Measurements from ENCODE around the gene CBY2. TPM values are rescaled to one million over a fixed set of nuclear protein-coding genes. Genes with fewer than 3 reads are reported as not detected.
A peak's percentile ranks its signal among the peaks of the same experiment; 100 is the strongest.

CBY2 gene
- total and polyA plus RNA-seq, 8 donors: not detected

- H3K27ac ChIP-seq: no peak overlapping the region
- H3K4me3 ChIP-seq: no peak overlapping the region
- no peaks in the 10 kb centered on the region for H3K36me3 ChIP-seq
- no peak for DNase-seq
- no peaks in the 10 kb centered on the region for H3K27me3 ChIP-seq
- TF ChIP-seq CTCF (IDR thresholded peaks at IDR 0.05): no peak
- TF ChIP-seq POLR2A (IDR thresholded peaks at IDR 0.05): no peak
- TF ChIP-seq EP300 (IDR thresholded peaks at IDR 0.05): no peak
- no peak for TF ChIP-seq POLR2AphosphoS5 (IDR thresholded peaks at IDR 0.05)
- intact Hi-C loops (cut with DNase I; ENCODE audit: low total_unique reads): no loop called here
- no peaks in the 10 kb centered on the region for H3K9me3 ChIP-seq
- H3K4me1 ChIP-seq: no peaks in the 10 kb centered on the region
- 48 to 67% (median 55%) methylated on average over 2 of the region's 2 CpGs for WGBS, 5 donors
These were observed 21.7 kb downstream of the CBY2 start for GRCh38 chr13:45723798-45724197.

GRCh38 chr13:45728759-45729158, 26.6 kb downstream of the CBY2 start:
- H3K36me3 ChIP-seq: no peaks in the 10 kb centered on the region
- H3K4me3 ChIP-seq: no peak overlapping the region
- TF ChIP-seq POLR2A (IDR thresholded peaks at IDR 0.05): no peak
- TF ChIP-seq POLR2AphosphoS5 (IDR thresholded peaks at IDR 0.05): no peak
- no peak for TF ChIP-seq EP300 (IDR thresholded peaks at IDR 0.05)
- no peak for TF ChIP-seq CTCF (IDR thresholded peaks at IDR 0.05)
- 66 to 83% (median 69%) methylated on average over 3 to 6 of the region's 6 CpGs for WGBS, 5 donors
- intact Hi-C loops (cut with DNase I; ENCODE audit: low total_unique reads): no loop called here
- no peak overlapping the region for H3K27ac ChIP-seq
- H3K27me3 ChIP-seq: no peaks in the 10 kb centered on the region
- no peaks in the 10 kb centered on the region for H3K9me3 ChIP-seq
- peak in 1 of 2 donors; percentile 28 for DNase-seq
- no peaks in the 10 kb centered on the region for H3K4me1 ChIP-seq

- intact Hi-C loops (cut with DNase I; ENCODE audit: low total_unique reads): no loop called here
- Histone ChIP-seq H3K4me3 (no peak overlapping the region), H3K9me3 (no peaks in the 10 kb centered on the region), H3K4me1 (no peaks in the 10 kb centered on the region), H3K27ac (no peak overlapping the region), H3K36me3 (no peaks in the 10 kb centered on the region), H3K27me3 (no peaks in the 10 kb centered on the region)
- 29 to 52% (median 50%) methylated on average over 3 of the region's 3 CpGs for WGBS, 5 donors
- no peak for TF ChIP-seq CTCF (IDR thresholded peaks at IDR 0.05)
- no peak for TF ChIP-seq EP300 (IDR thresholded peaks at IDR 0.05)
- no peak for TF ChIP-seq POLR2A (IDR thresholded peaks at IDR 0.05)
- no peak for TF ChIP-seq POLR2AphosphoS5 (IDR thresholded peaks at IDR 0.05)
- peak in 1 of 2 donors; percentile 29 for DNase-seq
These were observed 29.3 kb downstream of the CBY2 start for GRCh38 chr13:45731455-45731854.

- WGBS, 5 donors: 58 to 81% (median 69%) methylated on average over 5 of the region's 5 CpGs
- intact Hi-C loops (cut with DNase I; ENCODE audit: low total_unique reads): no loop called here
- no peaks in the 10 kb centered on the region for H3K4me1 ChIP-seq
- no peak overlapping the region for H3K4me3 ChIP-seq
- H3K9me3 ChIP-seq: no peaks in the 10 kb centered on the region
- DNase-seq: no peak
- no peaks in the 10 kb centered on the region for H3K36me3 ChIP-seq
- H3K27ac ChIP-seq: no peak overlapping the region
- TF ChIP-seq POLR2A (IDR thresholded peaks at IDR 0.05) (no peak), POLR2AphosphoS5 (IDR thresholded peaks at IDR 0.05) (no peak), CTCF (IDR thresholded peaks at IDR 0.05) (no peak), EP300 (IDR thresholded peaks at IDR 0.05) (no peak)
- H3K27me3 ChIP-seq: no peaks in the 10 kb centered on the region
These were observed 30.8 kb downstream of the CBY2 start for GRCh38 chr13:45732916-45733315.

Data from stomach (tissue), 9 donors.